ENCODE data around the gene CCNF. TPM values are rescaled to one million over a fixed set of nuclear protein-coding genes. Genes with fewer than 3 reads are reported as not detected.

The CCNF gene
- polyA plus RNA-seq, 1 donor from 2014 or later: 5.2 TPM

DNA sequence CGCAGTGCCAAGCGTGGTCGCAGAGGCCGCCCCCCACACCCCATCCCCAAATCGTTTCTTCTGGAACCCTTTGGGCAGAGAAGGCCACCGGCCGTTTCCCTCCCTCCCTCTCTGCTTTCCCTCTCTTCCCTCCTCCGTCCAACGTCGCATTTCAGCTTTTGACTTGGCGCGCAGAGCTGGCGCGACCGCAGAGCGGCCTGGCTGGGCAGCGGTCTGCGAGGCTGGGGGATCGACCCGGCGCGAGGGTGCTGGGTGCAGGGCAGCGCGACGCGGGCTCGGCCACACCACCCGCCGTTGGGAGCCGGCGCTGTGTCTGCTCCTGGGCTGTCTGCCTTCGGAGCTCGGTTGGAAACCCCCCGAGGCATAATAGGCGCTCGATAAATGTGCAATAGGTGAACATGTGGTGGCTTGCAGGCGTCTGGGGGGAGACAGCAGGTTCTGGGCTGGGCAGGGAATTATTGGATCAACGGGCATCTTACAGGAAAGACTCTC lies 39.0 kb downstream of the CCNF start:
- Histone ChIP-seq H3K9me3 (ENCODE audit: low read length) (no peaks in the 10 kb centered on the region), H3K4me2 (ENCODE audit: low read length) (no peak overlapping the region), H3K36me3 (ENCODE audit: insufficient read depth, low read length) (no peaks in the 10 kb centered on the region), H3K4me3 (ENCODE audit: low read length) (no peak overlapping the region), H3F3A (ENCODE audit: insufficient read depth, low read length, poor library complexity, severe bottlenecking) (no peaks in the 10 kb centered on the region), H3K9ac (ENCODE audit: low read length) (peak overlapping the region; percentile 16), H3K27me3 (ENCODE audit: insufficient read depth, low read depth, low read length) (peaks cover 6% of the 10 kb centered on the region), H3K9me2 (ENCODE audit: insufficient read depth, low read length) (no peaks in the 10 kb centered on the region), H2AFZ (ENCODE audit: low read depth, low read length) (no peak overlapping the region), H3K27ac (ENCODE audit: low read length) (no peak overlapping the region), H3K79me2 (replicated peaks; ENCODE audit: insufficient read depth, low read length) (no peaks in the 10 kb centered on the region), H4K20me1 (ENCODE audit: insufficient read depth) (no peaks in the 10 kb centered on the region)
- TF ChIP-seq POLR2AphosphoS5 (IDR thresholded peaks at IDR 0.05) (no peak), CTCF (IDR thresholded peaks at IDR 0.05; ENCODE audit: poor library complexity, severe bottlenecking) (no peak), SMC3 (conservative IDR thresholded peaks at IDR 0.05; ENCODE audit: poor library complexity) (no peak), TAF1 (IDR thresholded peaks at IDR 0.05; ENCODE audit: low read depth) (no peak), RAD21 (conservative IDR thresholded peaks at IDR 0.05) (no peak), EZH2 (IDR thresholded peaks at IDR 0.05; ENCODE audit: borderline replicate concordance, insufficient read depth, low read length, poor library complexity, severe bottlenecking) (no peak), MXI1 (conservative IDR thresholded peaks at IDR 0.05; ENCODE audit: poor library complexity, severe bottlenecking) (no peak), EP300 (conservative IDR thresholded peaks at IDR 0.05; ENCODE audit: poor library complexity, severe bottlenecking) (no peak)
- TF ChIP-seq, protein P1, sequence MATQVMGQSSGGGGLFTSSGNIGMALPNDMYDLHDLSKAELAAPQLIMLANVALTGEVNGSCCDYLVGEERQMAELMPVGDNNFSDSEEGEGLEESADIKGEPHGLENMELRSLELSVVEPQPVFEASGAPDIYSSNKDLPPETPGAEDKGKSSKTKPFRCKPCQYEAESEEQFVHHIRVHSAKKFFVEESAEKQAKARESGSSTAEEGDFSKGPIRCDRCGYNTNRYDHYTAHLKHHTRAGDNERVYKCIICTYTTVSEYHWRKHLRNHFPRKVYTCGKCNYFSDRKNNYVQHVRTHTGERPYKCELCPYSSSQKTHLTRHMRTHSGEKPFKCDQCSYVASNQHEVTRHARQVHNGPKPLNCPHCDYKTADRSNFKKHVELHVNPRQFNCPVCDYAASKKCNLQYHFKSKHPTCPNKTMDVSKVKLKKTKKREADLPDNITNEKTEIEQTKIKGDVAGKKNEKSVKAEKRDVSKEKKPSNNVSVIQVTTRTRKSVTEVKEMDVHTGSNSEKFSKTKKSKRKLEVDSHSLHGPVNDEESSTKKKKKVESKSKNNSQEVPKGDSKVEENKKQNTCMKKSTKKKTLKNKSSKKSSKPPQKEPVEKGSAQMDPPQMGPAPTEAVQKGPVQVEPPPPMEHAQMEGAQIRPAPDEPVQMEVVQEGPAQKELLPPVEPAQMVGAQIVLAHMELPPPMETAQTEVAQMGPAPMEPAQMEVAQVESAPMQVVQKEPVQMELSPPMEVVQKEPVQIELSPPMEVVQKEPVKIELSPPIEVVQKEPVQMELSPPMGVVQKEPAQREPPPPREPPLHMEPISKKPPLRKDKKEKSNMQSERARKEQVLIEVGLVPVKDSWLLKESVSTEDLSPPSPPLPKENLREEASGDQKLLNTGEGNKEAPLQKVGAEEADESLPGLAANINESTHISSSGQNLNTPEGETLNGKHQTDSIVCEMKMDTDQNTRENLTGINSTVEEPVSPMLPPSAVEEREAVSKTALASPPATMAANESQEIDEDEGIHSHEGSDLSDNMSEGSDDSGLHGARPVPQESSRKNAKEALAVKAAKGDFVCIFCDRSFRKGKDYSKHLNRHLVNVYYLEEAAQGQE (IDR thresholded peaks at IDR 0.05; ENCODE audit: borderline replicate concordance): no peak

- no peak for TF ChIP-seq MXI1 (conservative IDR thresholded peaks at IDR 0.05; ENCODE audit: poor library complexity, severe bottlenecking)
- TF ChIP-seq, protein P1 (IDR thresholded peaks at IDR 0.05; ENCODE audit: borderline replicate concordance): no peak
- no peak for TF ChIP-seq CTCF (IDR thresholded peaks at IDR 0.05; ENCODE audit: poor library complexity, severe bottlenecking)
- no peak for TF ChIP-seq EZH2 (IDR thresholded peaks at IDR 0.05; ENCODE audit: borderline replicate concordance, insufficient read depth, low read length, poor library complexity, severe bottlenecking)
- no peak for TF ChIP-seq SMC3 (conservative IDR thresholded peaks at IDR 0.05; ENCODE audit: poor library complexity)
- TF ChIP-seq RAD21 (conservative IDR thresholded peaks at IDR 0.05): no peak
- no peak for TF ChIP-seq POLR2AphosphoS5 (IDR thresholded peaks at IDR 0.05)
- no peak for TF ChIP-seq EP300 (conservative IDR thresholded peaks at IDR 0.05; ENCODE audit: poor library complexity, severe bottlenecking)
- TF ChIP-seq TAF1 (IDR thresholded peaks at IDR 0.05; ENCODE audit: low read depth): no peak
- H3K27me3 ChIP-seq (ENCODE audit: insufficient read depth, low read depth, low read length): peaks cover 6% of the 10 kb centered on the region
- no peaks in the 10 kb centered on the region for H3K9me2 ChIP-seq (ENCODE audit: insufficient read depth, low read length)
- no peaks in the 10 kb centered on the region for H3K36me3 ChIP-seq (ENCODE audit: insufficient read depth, low read length)
- H3K4me3 ChIP-seq (ENCODE audit: low read length): no peak overlapping the region
- no peak overlapping the region for H3K4me2 ChIP-seq (ENCODE audit: low read length)
- no peak overlapping the region for H2AFZ ChIP-seq (ENCODE audit: low read depth, low read length)
- H3K79me2 ChIP-seq (replicated peaks; ENCODE audit: insufficient read depth, low read length): no peaks in the 10 kb centered on the region
- no peaks in the 10 kb centered on the region for H3K9me3 ChIP-seq (ENCODE audit: low read length)
- no peak overlapping the region for H3K27ac ChIP-seq (ENCODE audit: low read length)
- peak overlapping the region; percentile 16 for H3K9ac ChIP-seq (ENCODE audit: low read length)
- H4K20me1 ChIP-seq (ENCODE audit: insufficient read depth): no peaks in the 10 kb centered on the region
- no peaks in the 10 kb centered on the region for H3F3A ChIP-seq (ENCODE audit: insufficient read depth, low read length, poor library complexity, severe bottlenecking)
Observed at GRCh38 chr16:2468725-2469398, 39.6 kb downstream of the CCNF start.
